HG03439 (cell line): ENCODE data around the gene NCCRP1.

Experiments
- ATAC-seq: cut with Tn5 transposase; IDR thresholded peaks from one replicate; pipeline ENCODE4 v1.9.1; 2021; ENCODE audit warnings: mild to moderate bottlenecking, moderate library complexity; ENCODE audit not compliant: unreplicated experiment

Gene NCCRP1

DNA sequence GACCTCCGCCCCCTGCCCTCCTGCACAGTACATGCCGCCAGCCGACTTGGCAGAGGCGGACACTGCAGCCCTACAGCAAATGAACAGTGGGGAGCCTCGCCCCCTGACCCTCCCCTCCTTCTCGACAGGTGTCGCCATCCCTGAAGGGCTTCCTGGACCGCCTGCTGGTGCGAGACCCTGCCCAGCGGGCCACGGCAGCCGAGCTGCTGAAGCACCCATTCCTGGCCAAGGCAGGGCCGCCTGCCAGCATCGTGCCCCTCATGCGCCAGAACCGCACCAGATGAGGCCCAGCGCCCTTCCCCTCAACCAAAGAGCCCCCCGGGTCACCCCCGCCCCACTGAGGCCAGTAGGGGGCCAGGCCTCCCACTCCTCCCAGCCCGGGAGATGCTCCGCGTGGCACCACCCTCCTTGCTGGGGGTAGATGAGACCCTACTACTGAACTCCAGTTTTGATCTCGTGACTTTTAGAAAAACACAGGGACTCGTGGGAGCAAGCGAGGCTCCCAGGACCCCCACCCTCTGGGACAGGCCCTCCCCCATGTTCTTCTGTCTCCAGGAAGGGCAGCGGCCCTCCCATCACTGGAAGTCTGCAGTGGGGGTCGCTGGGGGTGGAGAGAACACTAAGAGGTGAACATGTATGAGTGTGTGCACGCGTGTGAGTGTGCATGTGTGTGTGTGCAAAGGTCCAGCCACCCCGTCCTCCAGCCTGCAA, 18.3 kb upstream of the NCCRP1 start:
- no peak for ATAC-seq

DNA sequence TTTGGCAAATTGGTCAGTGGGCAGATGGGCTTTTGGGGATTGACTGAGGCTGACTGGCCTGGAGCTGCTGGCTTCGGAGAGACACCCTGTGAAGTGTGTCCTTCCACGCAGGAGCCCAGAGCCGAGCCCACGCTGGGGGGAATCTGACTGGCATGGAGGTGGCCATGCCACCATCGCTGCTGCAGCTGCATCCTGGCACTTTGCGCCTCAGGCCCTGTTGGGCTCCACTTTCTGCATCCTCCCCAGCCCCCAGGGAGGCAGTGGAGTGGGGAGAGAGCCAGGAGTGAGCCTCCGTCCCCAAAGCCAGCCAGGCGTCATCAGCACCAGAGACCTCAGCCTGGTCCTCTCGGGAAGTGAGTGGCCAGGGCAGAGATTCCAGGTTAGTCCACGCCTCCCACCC, 17.0 kb upstream of the NCCRP1 start:
- ATAC-seq, result no peak

DNA sequence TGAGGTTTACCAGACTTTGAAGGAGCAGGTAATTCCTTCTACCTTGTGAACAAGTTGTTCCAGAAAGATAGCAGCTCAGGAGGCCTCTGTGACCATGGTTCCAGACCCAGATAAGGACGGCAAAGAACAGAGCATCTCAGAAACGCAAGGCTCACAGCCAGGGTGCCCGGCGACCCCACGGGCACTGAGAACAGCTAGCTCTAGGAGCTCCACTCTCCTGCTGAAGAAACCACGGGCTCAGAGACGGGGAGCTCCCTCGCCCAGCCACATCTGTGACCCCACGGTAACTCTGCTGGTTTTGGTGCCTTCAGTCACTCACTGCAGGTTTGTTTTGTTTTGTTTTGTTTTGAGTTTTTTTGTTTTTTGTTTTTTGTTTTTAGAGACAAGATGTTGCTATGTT, 16.0 kb upstream of the NCCRP1 start:
- no peak for ATAC-seq

DNA sequence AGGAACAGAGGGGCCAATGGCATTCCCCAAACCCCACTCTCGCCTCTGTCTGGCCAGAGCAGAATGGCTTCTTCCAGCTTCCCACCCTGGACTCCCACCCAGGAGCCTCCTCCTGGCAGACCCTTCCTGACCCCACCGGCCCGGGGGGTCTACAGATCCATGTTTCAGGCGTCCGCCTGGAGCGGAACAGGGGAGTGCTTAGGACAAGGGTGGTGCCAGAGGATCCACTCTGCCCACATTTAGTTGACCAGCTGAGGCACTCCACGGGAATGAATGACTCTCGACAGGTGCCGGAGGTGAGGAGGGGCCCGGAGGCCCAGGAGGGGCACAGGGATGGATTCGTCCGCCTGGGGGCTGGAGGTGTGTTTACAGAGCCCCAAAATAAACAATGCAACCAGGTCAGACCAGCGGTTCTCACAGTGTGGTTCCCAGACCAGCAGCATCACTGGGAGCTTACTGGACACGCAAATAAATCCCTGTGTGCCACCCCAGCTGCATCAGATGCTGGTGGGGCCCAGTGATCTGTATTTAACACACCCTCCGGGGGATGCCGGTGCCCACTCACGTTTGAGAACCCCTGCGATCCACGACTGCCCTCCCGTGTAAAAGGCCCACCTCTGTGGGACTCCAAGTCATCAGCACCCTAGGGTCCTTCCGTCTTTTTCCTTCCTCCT, 15.1 kb upstream of the NCCRP1 start:
- ATAC-seq, result no peak

DNA sequence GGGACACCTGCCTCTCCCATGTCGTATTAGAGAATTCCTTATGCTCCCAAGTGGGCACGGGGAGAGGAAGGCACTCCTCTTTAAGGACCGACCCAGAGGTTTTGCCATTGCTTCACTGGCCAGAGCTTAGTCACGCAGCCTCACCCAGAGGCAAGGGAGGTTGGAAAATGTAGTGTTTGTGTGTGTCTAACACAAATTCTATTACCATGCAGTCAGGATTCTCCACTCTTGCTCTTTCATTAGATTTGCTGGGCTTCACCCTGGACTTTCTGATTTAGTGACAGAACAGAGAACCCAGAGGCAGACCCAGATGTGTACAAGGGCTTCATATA, 14.6 kb upstream of the NCCRP1 start:
- no peak for ATAC-seq

DNA sequence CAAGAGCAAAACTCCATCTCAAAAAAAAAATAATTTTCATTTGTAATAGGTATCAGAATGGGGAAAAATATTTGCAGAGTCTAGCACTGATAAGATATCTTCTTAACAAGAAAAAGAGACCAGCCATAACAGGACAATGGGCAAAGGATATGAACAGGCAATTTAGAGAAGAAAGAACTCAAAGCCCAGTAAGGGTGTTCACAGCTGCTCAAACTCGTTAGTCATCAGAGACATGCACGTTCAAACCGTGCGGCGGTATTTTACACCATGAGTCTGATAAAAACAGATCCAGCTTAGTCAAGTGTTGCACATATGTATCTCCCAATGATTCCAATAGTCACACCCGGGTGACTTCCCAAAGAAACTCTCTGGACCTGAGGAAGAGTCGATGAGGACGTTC, 13.7 kb upstream of the NCCRP1 start:
- ATAC-seq, result no peak

DNA sequence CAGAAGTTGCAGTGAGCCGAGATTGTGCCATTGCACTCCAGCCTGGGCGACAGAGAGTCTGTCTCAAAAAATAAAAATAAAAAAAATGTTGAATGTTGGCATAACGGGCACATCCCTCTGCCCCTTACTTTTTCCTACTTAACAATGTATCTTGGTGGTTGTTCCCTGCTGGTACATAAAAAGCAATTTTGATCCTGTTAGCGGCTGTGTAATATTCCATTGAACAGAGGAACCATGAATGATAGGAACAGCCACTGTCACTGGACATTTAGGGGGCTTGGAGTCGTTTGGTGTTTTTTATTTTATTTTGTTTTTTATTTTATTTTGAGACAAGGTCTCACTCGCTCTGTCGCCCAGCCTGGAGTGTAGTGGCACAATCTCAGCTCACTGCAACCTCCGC, 10.4 kb upstream of the NCCRP1 start:
- ATAC-seq, result no peak

DNA sequence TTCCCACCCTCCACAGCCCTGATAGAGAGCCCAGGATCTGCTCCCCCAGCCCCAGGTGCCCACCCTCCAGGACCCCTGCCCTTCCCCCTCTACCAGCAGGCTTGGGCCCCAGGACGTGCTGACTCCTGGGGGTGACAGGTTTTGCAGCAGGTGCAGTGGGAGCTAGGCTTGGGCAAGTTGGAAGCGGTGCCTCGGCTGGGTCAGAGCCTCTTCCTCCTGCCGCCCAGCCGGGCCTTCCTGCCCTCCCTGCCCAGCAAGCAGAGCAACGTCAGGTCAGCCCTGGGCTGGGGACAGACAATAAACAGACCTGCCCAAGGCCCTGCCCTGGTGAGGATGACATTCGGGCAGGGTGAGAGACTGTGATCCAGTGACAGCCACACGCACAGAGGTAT, 9.2 kb upstream of the NCCRP1 start:
- ATAC-seq, result no peak

DNA sequence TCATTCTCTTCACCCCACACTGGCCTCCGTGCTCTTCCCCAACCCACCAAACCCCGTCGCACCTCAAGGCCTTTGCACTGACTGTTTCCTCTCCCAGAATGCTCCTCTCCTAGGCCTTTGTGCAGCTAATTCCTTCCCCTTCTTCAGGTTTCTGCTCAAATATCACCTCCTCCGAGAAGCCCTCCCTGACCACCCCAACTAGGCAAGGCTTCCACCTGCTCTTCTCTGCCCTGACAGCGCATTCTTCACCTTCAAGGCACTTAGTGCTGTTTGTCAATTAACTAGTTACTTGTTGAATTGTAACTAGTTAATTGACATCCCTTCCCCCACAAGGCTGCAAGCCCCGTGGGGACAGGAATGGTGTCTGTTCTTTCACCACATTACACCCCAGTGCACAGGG, 7.8 kb upstream of the NCCRP1 start:
- ATAC-seq, result no peak

DNA sequence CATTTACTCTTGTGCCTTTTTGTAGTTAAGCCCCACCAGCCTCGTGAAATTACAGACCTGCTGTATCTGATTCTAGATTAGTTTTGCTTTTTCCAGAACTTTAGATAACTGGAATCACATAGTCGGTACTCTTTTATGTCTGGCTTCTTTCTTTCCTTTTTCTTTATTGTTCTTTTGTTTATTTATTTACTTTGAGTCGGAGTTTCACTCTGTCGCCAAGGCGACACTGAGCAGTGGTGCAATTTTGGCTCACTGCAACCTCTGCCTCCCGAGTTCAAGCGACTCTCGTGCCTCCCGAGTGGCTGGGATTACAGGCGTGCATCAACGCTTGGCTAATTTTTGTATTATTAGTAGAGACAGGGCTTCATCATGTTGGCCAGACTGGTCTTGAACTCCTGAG, 6.0 kb upstream of the NCCRP1 start:
- ATAC-seq, result no peak

DNA sequence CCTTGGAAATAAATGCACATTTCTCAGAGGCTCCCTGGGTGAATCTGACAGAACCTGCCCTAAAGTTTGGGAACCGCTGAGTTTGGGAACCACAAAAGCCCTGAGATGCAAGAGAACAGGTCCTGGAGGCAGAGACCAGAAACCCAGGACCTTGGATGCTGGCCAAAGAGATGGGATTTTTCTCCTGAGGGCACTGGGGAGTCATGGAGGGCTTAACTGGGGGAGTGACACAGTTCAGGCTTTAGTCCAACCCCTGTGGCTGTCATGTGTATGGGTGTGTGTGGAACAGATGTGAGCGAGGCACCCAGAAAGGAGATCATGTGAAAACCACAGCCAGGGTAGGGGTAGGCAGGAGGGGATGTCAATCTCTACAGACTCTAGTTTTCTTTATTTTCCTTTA, 3.9 kb upstream of the NCCRP1 start:
- ATAC-seq, result no peak

DNA sequence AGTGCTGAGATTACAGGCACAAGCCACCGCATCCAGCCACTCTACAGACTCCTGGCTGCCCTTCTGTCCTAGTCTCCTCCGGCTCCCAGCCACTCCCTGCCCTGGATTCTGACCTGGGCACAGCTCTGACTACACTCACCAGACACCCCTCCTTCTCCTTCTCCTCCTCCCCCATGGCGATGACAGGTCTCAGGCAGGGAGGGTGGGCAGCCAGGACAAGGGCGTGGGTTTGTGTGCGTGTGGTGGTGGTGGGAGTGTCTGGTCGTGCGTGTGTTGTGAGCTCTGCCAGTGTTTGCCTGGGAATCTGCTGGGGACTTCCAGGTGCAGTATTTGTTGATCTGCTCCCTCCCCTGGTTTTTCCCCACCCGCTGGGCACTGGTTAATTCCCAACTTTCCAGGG, 3.0 kb upstream of the NCCRP1 start:
- no peak for ATAC-seq

DNA sequence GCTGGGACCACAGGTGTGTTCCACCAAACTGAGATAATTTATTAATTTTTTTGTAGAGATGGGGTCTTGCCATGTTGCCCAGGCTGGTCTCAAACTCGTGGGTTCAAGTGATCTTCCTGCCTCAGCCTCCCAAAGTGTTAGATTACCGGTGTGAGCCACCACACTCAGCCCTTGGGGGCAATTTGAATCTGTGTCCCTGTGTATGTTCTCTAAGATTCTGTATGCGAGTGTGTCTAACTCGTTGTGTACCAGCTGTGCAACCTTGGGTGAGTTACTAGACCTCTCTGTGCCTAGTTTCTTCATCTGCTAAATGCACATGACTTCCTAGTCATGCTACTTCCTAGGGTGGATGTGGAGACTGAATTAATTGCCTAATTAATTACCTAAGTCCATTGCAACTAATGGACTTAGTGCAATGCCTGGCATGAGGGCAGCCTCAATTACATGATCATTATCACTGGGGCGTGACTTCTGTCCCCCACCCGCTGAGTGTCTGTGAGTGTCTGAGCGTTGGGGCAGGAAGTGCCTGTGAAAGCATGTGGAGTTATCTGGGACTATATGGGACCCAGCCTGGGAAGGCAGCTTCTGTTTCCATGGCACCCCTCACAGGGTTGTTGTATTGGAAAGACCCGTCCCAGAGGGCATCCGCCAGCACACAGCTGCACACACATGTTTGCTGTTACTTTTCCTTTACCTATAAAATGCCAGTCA, 1.8 kb upstream of the NCCRP1 start:
- ATAC-seq, result no peak

DNA sequence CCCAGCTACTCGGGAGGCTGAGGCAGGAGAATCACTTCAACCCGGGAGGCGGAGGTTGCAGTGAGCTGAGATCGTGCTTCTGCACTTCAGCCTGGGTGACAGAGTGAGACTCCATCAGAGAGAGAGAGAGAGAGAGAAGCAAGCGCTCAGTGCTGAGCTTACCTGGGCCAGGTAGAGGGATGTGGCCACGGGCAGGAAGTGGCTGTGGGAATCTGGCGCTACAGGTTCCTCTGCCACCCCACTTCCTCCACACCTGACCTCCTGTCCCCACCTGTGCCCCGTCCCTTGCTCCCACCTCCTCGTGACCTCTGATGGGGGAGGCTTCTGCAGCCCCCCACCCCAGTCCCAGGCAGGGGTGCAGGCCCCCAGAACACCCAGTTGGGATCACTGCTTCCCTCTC, 1.0 kb upstream of the NCCRP1 start:
- no peak for ATAC-seq

DNA sequence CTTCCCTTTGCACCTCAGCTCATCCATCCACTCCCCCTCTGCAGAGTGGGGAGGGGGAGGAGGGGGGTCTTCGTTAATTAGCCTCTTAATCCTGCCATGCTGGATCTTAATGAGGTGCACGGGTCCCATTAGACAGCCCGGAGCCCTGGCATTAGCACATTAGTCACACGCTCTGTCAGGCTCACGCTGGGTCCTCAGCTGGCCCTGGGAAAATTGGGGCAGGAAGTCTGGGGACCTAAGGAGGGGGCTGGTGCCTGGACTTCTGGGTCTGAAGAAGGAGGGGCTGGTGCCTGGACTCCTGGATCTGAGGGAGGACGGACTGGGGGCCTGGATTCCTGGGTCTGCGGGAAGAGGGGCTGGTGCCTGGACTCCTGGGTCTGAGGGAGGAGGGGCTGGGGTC, 444 bp upstream of the NCCRP1 start:
- no peak for ATAC-seq

DNA sequence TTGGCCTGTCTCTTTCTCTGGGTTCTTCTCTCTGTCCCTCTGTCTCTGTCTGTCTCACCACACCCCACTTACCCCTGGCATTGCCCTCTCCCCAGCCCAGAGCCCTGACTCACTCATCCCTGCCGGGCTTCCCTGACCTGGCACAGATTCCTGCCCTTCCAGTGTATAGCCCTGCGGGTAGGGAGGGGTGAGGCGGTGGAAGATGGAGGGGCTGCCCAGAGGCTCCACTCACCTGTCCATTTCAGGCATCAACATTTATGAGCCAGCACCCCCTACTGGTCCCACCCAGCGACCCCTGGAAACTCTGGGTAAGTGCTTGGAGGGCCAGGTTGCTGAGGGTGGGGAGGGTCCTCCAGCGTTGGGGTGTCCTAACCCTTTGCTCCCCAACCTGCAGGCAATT, 1.0 kb downstream of the NCCRP1 start:
- no peak for ATAC-seq

DNA sequence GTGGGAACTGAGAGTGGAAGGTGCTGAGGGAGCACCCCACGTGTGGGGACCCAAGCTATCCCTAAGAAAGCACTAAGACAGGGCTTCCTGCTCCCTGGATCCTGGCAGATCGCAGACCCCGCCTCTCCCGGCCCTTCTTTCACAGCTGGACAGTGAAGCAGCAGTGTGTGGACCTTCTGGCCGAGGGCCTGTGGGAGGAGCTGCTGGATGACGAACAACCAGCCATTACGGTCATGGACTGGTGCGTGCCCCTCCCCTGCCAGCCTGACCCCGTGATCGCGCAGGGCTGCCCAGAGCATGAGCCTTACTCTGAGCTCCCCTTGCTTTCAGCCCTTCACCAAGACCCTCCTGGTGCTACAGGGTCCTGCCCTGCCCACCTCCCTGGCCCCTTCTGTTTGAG, 2.3 kb downstream of the NCCRP1 start:
- ATAC-seq, result no peak

DNA sequence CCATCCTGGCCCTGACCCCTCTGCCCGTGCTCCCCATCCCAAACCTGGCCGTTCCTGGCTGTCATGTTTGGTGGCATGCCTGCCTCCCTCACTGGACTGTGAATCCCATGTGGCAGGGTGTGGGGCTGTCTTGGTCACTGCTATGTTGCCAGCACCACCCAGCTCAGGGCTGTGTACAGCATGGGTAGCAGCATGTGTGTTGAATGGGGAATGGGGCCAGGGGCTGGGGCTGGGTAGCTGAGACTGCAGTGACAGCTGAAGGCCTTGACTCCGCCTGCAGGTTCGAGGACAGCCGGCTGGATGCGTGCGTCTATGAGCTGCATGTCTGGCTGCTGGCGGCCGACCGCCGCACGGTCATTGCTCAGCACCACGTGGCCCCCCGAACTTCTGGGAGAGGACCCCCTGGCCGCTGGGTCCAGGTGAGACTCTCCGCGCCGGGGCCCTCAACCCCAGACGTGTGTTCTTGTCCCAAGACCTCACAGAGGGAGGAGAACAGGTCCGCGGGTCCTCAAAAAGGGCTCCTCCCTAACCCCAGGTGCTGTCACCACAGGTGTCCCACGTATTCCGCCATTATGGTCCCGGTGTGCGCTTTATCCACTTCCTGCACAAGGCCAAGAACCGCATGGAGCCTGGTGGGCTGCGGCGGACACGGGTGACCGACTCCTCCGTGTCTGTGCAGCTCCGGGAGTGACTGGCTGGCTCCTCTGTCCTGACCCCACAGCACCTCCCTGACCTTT, 3.5 kb downstream of the NCCRP1 start:
- no peak for ATAC-seq

DNA sequence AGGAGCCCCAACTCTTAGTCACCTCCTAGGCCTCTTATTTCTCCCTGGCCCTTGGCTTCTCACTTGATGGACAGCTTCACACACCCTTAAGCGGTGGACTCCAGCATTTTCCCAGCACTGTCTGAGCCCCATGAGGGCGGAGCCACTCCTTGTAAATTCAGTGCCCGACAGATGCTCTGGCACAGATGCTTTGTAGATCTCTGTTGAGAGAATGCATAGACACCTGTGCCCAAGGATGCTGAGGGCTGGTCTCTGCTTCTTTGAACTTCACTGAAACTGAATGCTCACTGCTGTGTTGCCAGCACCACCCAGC, 4.0 kb downstream of the NCCRP1 start:
- ATAC-seq, result no peak

DNA sequence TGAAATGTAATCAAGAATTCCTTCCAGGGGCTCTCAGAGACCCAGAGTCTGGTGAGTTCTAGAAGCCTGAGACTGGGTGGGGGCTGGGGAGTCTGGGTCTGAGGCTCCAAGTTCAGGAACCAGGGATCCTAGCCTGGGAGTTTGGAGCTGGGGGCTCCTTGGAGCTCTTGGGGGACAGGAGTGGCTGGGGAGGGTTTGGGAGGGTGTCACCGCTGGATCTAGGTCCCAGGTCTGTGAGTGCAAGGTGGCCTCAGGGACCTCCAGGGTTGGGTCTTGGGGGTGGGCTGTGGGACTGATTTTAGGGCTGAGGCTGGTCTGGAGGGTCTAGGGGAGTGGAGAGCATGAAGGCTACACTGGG, 6.2 kb downstream of the NCCRP1 start:
- no peak for ATAC-seq

DNA sequence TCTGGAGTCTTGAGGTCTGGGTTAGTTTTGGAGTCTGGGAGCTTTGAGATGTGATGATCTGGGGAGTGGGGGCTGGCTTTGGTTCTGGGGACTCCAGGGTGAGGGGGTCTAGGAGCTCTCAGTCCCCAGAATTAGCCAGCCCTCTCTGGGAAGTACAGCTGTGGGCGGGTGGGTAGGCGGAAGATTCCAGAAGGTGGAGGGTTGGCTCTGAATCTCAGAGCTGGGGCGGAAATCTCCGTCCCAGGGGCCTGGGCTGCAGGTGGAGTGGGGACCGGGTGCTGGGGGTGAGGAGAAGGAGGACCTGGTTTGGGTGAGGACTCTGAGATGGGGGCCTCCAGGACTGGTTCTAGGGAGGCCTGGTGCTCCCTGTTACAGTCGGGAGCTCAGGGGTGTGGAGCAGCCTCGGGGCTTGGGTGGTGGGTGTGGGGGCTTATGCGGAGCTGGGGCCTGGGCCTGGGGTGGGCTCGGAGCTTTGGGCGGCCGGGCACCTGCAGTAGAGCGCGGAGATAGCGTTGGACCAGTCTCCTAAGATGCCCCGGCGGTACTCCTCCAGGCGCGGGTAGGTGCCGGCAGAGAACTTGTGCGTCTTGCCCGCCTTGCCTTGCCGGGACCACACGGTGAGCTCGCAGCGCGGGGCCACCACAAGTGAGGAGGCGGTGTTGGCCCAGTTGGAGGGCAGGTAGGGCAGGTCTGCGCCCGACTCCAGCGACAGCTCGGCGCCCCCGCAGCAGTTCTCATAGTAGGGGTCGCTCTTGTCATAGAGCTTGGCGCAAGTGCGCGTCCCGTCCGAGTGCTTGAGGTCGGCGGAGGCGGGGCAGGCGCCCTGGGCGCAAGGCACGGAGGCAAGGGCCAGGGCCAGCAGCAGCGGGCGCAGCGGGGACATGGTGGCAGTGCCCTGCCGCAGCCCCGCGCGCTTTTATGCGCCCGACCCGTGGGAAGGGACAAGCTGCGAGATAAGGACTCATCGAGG, 6.9 kb downstream of the NCCRP1 start, which contains the start of gene SYCN:
Gene SYCN, minus strand, starts transcription at position 892 of the 970 bp plus-strand sequence. Its CDS starts 9 bp downstream, at position 883.
- no peak for ATAC-seq
